Keratinocyte (primary cell): ENCODE data around the gene UTP15.

Experiments used
- EZH2 ChIP-seq: IDR thresholded peaks from one replicate; pipeline ENCODE4 v1.6.1; 2012; ENCODE audit warnings: inconsistent platforms, mild to moderate bottlenecking, low read length, moderate library complexity
- TF ChIP-seq, protein P1 (sequence below), 3 experiments: IDR thresholded peaks in 1 of 3; conservative IDR thresholded peaks in 1 of 3; optimal IDR thresholded peaks in 1 of 3; 2 replicates in 2 of 3; 3 replicates in 1 of 3; pipeline versions ENCODE3 to v1.5.1; 2011; ENCODE audit warnings: low read length in 3 of 3, mild to moderate bottlenecking in 3 of 3, moderate library complexity in 2 of 3, control low read depth in 1 of 3, inconsistent platforms in 1 of 3; ENCODE audit not compliant: insufficient read depth in 2 of 3; ENCODE audit errors: extremely low read depth in 1 of 3

DNA sequence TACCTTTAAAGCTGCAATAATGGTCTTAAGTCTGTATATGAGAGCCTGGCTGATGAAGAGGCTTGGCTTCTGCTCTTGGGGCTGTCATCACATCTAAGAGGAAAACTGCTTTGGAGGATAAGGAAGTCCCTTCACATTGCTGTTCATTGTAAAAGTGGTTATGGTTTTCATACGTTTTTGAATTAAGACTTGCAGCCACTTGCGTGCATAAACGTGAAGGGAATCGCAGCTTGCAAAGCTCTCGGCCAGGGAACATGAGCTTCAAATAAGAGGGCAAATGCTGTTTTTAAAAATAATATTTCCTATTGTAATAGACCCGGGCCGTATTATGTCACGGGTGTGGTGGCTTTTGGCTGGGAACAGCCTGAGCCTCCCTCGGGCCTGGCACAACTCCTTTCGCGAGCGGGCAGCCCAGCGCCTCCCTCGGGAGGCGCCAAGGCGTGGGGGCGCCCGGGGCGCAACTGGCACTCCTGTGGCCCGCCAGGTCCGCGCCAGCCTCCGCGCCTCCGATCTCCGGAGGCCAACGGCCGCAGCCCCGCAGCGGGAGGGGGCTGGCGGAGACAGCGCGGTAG is 59.9 kb downstream of the UTP15 start:
- TF ChIP-seq, protein P1, sequence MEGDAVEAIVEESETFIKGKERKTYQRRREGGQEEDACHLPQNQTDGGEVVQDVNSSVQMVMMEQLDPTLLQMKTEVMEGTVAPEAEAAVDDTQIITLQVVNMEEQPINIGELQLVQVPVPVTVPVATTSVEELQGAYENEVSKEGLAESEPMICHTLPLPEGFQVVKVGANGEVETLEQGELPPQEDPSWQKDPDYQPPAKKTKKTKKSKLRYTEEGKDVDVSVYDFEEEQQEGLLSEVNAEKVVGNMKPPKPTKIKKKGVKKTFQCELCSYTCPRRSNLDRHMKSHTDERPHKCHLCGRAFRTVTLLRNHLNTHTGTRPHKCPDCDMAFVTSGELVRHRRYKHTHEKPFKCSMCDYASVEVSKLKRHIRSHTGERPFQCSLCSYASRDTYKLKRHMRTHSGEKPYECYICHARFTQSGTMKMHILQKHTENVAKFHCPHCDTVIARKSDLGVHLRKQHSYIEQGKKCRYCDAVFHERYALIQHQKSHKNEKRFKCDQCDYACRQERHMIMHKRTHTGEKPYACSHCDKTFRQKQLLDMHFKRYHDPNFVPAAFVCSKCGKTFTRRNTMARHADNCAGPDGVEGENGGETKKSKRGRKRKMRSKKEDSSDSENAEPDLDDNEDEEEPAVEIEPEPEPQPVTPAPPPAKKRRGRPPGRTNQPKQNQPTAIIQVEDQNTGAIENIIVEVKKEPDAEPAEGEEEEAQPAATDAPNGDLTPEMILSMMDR (optimal IDR thresholded peaks at IDR 0.05 in 1 of 3, IDR thresholded peaks at IDR 0.05 in 1 of 3, conservative IDR thresholded peaks at IDR 0.05 in 1 of 3; ENCODE audit: extremely low read depth in 1 of 3, insufficient read depth in 2 of 3, low read length in 3 of 3), result no peak
- no peak for TF ChIP-seq EZH2
